Gastroesophageal sphincter (tissue), 3 donors: ENCODE results near the gene OR2D3.

Experiments used
- CTCF ChIP-seq, 4 experiments: fragments of 200-600 bp in 2 of 4; fragments of 450-650 bp in 2 of 4; sonication (generic) in 1 of 4; IDR thresholded peaks; one replicate each; pipeline ENCODE4 v1.5.1; 2017 to 2019; ENCODE audit warnings: antibody characterized with exemption in 4 of 4, mild to moderate bottlenecking in 2 of 4, moderate library complexity in 2 of 4
- EP300 ChIP-seq: sonication (generic); formaldehyde crosslinking; IDR thresholded peaks from one replicate; pipeline ENCODE4 v1.6.1; 2017; ENCODE audit warnings: antibody characterized with exemption, mild to moderate bottlenecking
- POLR2A ChIP-seq, 2 donors: fragments of 450-650 bp; IDR thresholded peaks; one replicate each; pipeline ENCODE4 v1.6.1; 2017; ENCODE audit warnings: antibody characterized with exemption in 2 of 2, mild to moderate bottlenecking in 2 of 2, moderate library complexity in 1 of 2
- POLR2AphosphoS5 ChIP-seq: sonication (generic); formaldehyde crosslinking; IDR thresholded peaks from one replicate; pipeline ENCODE4 v1.6.1; 2017; ENCODE audit warnings: antibody characterized with exemption

DNA sequence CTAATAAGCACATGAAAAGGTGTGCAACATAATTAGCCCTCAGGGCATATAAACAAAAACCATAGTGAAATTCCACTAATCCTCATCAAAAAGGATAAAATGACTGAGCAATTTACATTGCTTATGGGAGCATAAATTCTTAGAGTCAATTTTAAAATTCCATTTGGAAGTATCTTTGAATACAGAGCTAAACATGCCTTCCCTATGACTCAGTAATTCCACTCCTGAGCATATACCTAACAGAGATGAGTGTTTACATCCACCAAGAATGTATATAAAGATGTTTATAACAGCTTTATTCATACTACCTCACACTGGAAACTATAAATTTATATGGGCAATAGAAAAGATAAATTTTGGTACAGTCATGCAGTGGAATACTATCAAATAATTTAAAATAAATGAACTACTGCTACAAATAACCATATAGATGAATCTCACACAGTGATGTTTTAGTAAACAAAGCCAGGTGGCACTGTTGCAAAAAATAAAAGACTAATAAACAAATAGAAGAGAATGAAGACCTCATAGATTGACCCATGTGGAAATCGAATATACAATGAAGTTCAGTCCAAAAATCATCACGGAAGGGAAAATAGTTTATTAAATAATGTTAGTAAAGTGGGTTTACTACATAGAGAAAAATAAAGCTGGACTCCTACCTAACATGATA, 20.3 kb upstream of the OR2D3 start:
- TF ChIP-seq EP300 (no peak), CTCF (IDR thresholded peaks at IDR 0.05) (no peak), POLR2AphosphoS5 (no peak), POLR2A (IDR thresholded peaks at IDR 0.05) (no peak)
